ENCODE data around the gene SERPINB13. TPM values are rescaled to one million over a fixed set of nuclear protein-coding genes. Genes with fewer than 3 reads are reported as not detected.

The SERPINB13 gene, protein sequence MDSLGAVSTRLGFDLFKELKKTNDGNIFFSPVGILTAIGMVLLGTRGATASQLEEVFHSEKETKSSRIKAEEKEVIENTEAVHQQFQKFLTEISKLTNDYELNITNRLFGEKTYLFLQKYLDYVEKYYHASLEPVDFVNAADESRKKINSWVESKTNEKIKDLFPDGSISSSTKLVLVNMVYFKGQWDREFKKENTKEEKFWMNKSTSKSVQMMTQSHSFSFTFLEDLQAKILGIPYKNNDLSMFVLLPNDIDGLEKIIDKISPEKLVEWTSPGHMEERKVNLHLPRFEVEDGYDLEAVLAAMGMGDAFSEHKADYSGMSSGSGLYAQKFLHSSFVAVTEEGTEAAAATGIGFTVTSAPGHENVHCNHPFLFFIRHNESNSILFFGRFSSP
- total RNA-seq, result 21.2 TPM

GRCh38 chr18:63586966-63587365 lies at the start of gene SERPINB13:
Gene SERPINB13 (plus strand): TSS chr18:63587343. CDS start chr18:63588668, 1,325 bp downstream.
- no peak for DNase-seq

DNA sequence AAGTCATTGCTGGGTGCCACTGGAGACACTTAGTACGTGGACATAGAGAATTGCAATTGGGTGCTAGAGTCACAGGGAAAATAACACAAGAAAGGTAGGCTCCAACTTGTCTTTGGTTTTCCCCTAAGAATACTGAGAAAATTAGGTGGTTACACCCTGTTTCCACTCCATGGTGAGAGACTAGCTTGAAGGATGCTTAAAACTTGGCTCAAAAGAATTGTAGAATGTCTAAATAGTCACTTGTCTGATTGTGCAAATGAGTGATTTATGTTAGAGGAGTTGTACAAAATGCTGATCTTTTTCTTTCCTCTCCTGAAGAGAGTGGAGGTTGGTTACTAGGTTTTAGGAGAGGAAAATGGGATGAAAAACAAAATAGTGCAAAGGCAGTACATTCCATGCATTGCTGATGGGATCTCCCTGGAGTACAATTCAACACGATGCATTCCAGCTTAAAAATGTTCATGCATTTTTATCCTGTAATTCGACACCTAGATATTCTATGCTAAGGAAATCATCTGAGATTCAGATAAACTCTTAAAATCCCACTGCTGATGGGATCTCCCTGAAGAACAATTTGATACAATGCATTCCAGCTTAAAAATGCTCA lies 47.1 kb upstream of the SERPINB13 start:
- DNase-seq, result no peak

GRCh38 chr18:63542069-63542468 lies 45.1 kb upstream of the SERPINB13 start, which contains the start of gene SERPINB12:
Gene SERPINB12 (plus strand): TSS chr18:63542369. CDS start chr18:63556160, 13,791 bp downstream.
- DNase-seq, result no peak

DNA sequence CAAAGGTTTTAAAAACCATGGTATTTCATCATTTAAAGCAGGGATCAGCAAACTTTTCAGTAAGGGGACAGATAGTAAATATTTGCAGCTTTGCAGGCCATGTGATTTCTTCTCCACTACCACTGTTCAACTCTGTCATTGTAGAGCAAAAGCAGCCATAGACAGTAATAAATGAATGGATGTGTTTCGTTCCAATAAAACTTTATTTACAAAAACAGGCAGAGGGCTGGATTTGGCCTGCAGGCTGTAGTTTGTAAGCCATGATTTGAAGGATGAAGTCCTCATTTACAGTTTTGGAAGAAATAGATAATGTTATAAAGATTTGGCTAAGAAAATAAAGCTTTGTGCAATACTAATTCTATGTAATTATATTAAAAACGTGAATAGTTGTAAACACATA lies 43.1 kb upstream of the SERPINB13 start:
- DNase-seq, result no peak

DNA sequence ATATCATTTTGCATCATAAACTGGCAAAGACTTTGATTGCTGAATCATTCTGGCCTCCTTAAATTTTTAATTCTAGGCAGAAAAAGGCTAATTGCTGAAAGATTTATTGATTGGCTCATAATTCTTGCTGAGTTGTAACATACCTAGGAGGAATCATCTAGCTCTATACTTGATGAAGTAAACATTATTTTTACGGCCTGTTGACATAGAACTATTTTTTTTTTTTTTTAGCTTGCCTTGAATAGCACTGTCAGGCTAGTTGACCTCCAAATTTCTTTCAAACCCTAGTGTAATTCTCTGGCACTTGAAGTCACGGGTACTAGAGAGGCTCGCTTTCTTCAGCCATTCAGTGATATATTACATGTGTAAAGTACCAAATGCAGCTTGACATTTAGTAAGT lies 42.1 kb upstream of the SERPINB13 start:
- no peak for DNase-seq

DNA sequence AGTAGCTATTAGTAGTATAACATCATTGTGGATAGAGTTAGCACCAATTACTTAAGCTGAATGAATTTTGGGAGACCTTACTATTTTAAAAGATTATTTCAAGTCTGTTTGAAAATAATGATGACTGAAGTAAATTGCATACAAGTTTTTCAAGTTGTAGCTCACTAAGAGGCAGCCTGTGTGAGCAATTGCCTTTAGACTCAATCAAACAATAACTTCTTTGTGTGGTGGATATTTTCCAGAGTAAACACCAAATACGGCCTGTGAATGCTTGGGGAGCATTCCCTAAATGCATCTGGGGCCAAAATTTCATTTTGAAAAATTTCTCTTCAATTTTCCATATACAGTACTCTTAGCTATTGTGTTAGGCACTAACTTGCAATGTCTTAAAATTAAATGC lies 37.1 kb upstream of the SERPINB13 start:
- no peak for DNase-seq

- DNase-seq, result no peak
These were observed 35.4 kb upstream of the SERPINB13 start for GRCh38 chr18:63551769-63552168.

DNA sequence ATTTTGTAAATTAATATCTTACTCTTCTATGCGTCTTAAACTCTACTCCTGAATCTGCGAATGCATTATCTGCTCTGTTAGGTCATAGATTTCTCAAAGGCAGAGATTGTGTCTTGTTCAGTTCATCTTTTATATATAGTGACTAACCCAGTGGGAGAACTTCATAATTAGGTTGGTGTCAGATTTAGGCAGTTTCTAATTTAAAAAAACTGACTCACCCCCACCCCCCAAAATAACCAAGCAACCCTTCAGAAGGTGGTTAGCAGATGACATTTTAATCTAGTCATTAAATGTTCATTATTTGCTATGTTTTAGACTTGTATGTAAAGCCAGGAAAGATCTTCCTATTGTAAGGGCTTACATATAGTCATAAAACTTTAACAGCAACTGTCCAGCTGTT lies 34.6 kb upstream of the SERPINB13 start:
- no peak for DNase-seq

- peak; percentile 37 for DNase-seq
These were observed 34.1 kb upstream of the SERPINB13 start for GRCh38 chr18:63553081-63553480.

GRCh38 chr18:63559567-63560491 lies 27.3 kb upstream of the SERPINB13 start:
- DNase-seq, result no peak

DNA sequence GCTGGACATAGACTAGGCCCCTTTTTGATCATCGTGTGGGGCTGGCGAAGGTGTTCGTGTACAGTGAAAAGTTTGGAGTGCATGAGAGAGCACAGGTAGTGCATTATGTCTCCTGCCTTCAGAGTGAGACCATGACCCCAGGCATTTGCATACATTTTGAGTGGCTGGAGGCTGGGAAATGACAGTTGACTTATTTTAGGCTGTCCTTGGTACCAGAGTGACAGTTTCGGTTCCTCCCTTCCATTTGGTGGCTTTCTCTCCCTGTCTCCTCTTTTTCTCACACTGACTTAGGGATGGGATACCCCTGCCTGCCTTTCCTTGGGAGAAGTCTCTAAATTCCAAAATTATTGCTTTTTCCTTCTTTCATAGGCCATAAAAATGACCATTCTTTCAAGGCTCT lies 24.9 kb upstream of the SERPINB13 start:
- no peak for DNase-seq

DNA sequence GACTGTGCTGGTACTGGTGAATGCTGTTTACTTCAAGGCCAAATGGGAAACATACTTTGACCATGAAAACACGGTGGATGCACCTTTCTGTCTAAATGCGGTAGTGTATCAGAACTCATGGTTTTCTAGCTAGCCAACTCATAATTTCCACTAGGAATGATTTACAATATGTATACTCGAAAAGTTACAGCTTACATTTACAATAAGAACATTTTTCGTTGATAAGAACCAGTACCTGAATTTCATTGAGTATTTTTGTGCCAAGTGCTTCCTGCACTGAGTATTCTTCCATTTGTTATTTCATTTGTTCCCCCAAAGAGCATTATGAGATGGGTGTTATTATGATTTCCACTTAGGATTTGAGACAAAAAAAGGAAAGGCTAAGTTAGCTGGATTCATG lies 23.1 kb upstream of the SERPINB13 start:
- DNase-seq, result no peak

DNA sequence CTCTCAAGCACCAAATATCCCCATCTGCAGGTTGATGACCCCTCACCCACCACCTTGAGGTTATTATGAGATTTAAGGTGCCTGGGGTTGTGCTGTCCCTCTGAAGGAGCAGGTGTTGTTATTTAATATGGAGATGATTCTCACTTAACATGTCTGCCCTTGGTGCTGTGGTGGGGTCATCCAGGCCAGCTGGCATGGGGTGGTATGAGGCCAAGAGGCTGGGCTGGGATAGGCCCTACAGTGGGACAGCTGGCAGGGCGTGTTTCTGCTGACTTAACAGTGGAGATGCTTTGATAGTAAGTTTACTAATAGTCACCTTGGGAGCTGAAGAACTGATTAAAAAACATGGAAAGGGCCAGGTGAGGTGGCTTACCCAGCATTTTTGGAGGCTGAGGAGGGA lies 22.6 kb upstream of the SERPINB13 start:
- DNase-seq, result no peak

DNA sequence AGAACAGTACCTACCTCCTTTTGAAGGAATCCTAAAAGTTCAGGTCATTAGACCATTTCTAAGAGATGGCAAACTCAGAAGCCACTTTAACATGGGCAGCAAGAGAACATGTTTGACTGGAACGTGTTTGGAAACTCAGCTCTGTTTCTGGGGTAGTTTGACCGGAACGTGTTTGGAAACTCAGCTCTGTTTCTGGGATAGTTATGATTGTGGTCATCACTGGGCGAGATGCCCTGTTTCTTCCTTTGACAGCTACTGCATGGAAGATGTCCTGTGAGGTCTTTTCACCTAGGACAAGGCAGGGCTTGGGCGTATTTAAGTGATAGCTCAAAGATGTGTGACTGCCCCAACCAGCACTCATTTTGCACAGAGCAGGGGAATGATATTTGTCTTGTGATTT lies 19.9 kb upstream of the SERPINB13 start:
- no peak for DNase-seq

- DNase-seq, result no peak
These were observed 19.3 kb upstream of the SERPINB13 start for GRCh38 chr18:63567825-63568224.

DNA sequence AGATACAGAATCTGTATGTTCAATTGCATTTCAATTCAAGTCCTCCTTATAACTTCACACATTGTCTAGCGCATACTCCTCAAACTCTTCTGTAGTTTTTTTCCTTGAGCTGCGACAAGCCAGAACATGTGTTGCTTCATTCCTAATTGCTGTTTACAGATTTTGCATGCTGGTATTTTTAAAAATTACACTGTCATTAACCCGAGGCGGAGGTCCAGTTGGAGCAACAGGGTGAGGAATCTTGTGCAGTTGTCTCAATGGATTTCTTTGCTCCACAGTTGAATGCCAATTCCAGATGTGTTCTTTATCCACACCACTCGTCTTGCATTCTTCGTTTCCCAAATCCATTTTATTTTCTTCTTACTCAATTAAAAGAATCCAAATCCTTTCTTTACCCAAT lies 16.4 kb upstream of the SERPINB13 start:
- DNase-seq, result peak; percentile 1

GRCh38 chr18:63575681-63576080 lies 11.5 kb upstream of the SERPINB13 start:
- DNase-seq, result no peak

GRCh38 chr18:63578357-63578958 lies 8.7 kb upstream of the SERPINB13 start:
- DNase-seq, result peak; percentile 7

- no peak for DNase-seq
These were observed 7.5 kb upstream of the SERPINB13 start for GRCh38 chr18:63579616-63580015.

DNA sequence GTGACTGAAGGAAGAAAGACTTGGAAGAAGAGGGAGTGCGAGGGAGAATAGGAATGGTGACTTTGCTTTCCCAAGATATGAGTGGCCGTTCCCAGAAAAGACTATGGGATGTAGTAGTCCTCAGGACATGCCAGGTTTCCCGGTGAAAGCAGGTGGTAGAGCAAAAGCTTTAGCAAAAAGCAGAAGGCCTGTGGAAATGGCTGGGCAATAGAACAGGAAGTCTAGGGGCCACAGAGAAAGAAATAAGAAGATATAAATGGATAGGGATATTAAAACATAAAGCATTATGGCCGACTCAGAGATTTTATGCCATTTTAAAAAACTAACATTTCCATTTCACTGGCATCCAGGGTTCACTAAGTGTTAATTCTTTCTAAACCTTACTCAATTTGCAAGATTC lies 1.2 kb upstream of the SERPINB13 start:
- no peak for DNase-seq

GRCh38 chr18:63586431-63586830 lies 712 bp upstream of the SERPINB13 start:
- DNase-seq, result no peak

DNA sequence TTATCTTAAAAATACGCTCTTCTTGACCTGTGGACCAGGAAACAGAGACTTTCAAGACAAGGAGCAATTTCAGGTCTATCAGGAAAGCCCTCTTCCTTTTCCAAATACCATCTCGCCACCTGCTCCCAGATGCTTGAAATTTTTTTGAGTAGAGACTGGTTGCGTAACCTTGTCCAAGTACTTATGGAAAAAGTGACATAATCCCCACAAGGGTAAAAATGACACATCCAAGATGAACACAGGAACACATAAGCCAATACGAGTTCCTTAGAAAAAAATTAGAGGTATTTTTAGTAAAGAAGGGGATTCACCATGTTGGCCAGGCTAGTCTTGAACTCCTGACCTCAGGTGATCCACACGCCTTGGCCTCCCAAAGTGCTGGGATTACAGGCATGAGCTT lies 1.8 kb downstream of the SERPINB13 start:
- DNase-seq, result no peak
